Osteocyte (in vitro differentiated cells): ENCODE measurements around the gene ACSF3. TPM values are rescaled to one million over a fixed set of nuclear protein-coding genes. Genes with fewer than 3 reads are reported as not detected.

Source experiments
- DNase-seq: peaks from one replicate; pipeline ENCODE4 v3.0.0; 2021; ENCODE audit warnings: mixed read lengths; ENCODE audit not compliant: unreplicated experiment; ENCODE audit errors: extremely low spot score
- H3K27ac Mint-ChIP-seq: one replicate; pipeline ENCODE4 v1.8.0; 2021; ENCODE audit warnings: mild to moderate bottlenecking, mixed read lengths; ENCODE audit not compliant: unreplicated experiment
- H3K27me3 Mint-ChIP-seq: one replicate; pipeline ENCODE4 v1.8.0; 2021; ENCODE audit warnings: mixed read lengths; ENCODE audit not compliant: unreplicated experiment
- H3K36me3 Mint-ChIP-seq: one replicate; pipeline ENCODE4 v1.8.0; 2021; ENCODE audit warnings: mixed read lengths; ENCODE audit not compliant: unreplicated experiment
- H3K4me1 Mint-ChIP-seq: one replicate; pipeline ENCODE4 v1.8.0; 2021; ENCODE audit warnings: mixed read lengths; ENCODE audit not compliant: unreplicated experiment
- H3K4me3 Mint-ChIP-seq: one replicate; pipeline ENCODE4 v1.8.0; 2021; ENCODE audit warnings: mild to moderate bottlenecking, moderate library complexity, mixed read lengths; ENCODE audit not compliant: unreplicated experiment
- H3K9me3 Mint-ChIP-seq: one replicate; pipeline ENCODE4 v1.8.0; 2021; ENCODE audit warnings: mixed read lengths; ENCODE audit not compliant: unreplicated experiment
- CTCF ChIP-seq: fragments of 200-600 bp; sonication (generic); IDR thresholded peaks from 2 replicates; pipeline ENCODE4 v1.5.0; 2021; ENCODE audit warnings: antibody characterized with exemption, mild to moderate bottlenecking, moderate library complexity
- total RNA-seq: library from RNA; stranded (reverse); gene quantifications from 2 replicates; pipeline ENCODE4 v1.2.1, GENCODE V29; 2021

The ACSF3 gene
- total RNA-seq, 1 donor from 2014 or later, result 33.5 TPM

DNA sequence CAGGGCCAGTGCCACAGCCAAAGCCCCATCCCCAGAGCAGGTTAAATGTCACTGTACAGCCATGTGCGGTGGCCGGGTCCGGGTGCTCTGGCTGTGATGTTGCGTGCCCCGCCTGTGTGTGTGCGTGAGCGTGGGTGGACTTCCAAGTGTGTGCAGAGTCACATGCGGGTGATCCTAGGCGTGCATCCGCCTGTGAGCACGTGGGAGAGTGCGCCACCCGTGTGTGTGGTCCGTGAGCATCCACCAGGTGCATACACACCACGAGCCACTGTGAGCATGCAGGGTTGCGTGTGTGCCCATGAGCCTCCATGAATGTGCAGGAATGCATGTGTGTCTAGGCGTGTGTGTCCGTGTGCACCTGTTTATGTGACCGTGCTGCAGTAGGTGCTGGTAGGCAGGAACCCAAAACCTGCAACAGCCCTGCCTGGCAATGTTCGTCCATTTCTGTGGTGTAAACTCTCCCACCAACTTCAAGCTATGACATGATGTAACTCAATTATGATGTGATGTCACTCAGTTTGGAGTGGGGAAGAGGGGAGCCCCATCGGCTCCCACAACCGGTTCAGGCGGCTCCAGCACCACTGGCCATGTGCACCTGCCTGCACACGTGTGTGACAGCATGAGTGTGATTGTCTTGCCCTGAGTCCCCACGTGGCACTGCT is 37.6 kb upstream of the ACSF3 start:
- H3K27ac Mint-ChIP-seq, result no peak overlapping the region
- no peaks in the 10 kb centered on the region for H3K9me3 Mint-ChIP-seq
- peaks cover 11% of the 10 kb centered on the region for H3K27me3 Mint-ChIP-seq
- H3K4me1 Mint-ChIP-seq, result no peaks in the 10 kb centered on the region
- no peak for TF ChIP-seq CTCF
- H3K4me3 Mint-ChIP-seq, result no peak overlapping the region
- no peaks in the 10 kb centered on the region for H3K36me3 Mint-ChIP-seq
- DNase-seq, result no peak

GRCh38 chr16:89056592-89056991 is 37.1 kb upstream of the ACSF3 start:
- Mint-ChIP-seq H3K36me3 (no peaks in the 10 kb centered on the region), H3K27me3 (peaks cover 15% of the 10 kb centered on the region), H3K4me3 (no peak overlapping the region), H3K9me3 (no peaks in the 10 kb centered on the region), H3K4me1 (no peaks in the 10 kb centered on the region), H3K27ac (no peak overlapping the region)
- DNase-seq, result no peak
- TF ChIP-seq CTCF, result no peak

DNA sequence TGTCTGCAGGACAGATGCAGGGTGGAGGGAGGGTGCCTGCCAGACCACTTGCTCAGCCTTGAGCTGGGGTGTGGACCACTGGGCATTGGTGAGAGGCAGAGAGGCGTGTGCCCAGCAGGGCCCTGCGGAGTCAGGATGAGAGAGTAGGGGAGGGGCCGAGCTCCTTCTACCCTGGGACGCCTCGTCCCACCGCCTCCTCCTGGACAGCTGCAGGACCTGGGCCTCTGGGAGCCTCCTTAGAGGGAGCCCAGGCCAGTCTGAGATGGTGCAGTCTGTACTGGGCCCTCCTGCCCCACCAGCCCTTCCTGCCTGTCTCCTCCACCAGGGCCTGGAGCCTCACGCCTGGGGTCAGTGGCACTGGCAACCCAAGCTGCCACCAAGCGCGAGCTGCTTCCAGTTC is 35.9 kb upstream of the ACSF3 start:
- H3K4me1 Mint-ChIP-seq, result no peaks in the 10 kb centered on the region
- H3K27ac Mint-ChIP-seq, result no peak overlapping the region
- H3K36me3 Mint-ChIP-seq, result no peaks in the 10 kb centered on the region
- H3K27me3 Mint-ChIP-seq, result peaks cover 15% of the 10 kb centered on the region
- no peak overlapping the region for H3K4me3 Mint-ChIP-seq
- no peak for TF ChIP-seq CTCF
- no peaks in the 10 kb centered on the region for H3K9me3 Mint-ChIP-seq
- DNase-seq, result no peak

DNA sequence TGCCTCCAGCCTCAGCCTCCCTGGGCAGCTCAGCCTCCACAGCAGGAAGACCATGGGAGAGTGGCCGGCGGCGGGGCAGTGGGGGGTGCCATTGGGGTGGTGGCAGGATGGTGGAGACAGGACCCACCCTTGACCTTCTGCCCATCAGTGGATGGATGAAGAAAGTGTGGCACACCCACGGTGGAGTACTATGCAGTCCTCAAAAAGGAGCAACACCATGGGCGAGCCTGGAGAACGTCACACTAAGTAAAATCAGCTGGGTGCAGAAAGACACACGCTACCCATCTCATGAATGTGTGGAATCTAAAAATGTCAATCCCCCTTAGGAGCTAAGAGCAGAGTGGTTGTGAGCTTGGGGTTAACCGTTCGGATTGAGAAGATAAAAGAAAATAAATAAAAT is 34.8 kb upstream of the ACSF3 start:
- no peak for TF ChIP-seq CTCF
- no peak overlapping the region for H3K4me3 Mint-ChIP-seq
- peaks cover 15% of the 10 kb centered on the region for H3K27me3 Mint-ChIP-seq
- no peak overlapping the region for H3K27ac Mint-ChIP-seq
- no peaks in the 10 kb centered on the region for H3K36me3 Mint-ChIP-seq
- DNase-seq, result no peak
- H3K9me3 Mint-ChIP-seq, result no peaks in the 10 kb centered on the region
- H3K4me1 Mint-ChIP-seq, result no peaks in the 10 kb centered on the region

DNA sequence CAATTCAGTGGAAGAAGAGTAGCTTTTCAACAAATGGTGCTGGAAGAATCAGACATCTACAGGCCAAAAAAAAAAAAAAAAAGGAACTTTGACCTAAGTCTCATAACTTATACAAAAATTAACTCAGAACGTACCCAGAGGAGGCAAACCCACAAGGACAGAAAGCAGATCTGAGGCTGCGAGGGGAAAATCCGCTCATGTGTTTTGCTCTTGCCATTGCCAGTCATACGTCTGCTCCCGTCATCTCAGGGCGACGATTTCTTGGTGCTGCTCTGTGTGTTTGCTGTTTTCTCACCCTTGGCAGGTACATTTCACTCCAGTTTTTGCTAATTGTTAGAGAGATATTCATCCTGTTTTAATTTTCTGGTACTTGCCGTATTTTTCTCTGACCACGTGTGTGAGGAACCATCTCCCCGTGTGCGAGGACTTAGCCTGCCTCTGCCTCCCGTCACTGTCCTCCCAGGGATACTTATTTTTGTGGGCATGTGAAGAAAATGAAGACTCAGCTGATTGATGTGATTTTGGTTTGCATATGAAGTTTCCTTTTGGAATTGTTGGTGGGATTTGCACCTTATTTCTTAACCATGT is 33.4 kb upstream of the ACSF3 start:
- no peaks in the 10 kb centered on the region for H3K4me1 Mint-ChIP-seq
- DNase-seq, result no peak
- no peak overlapping the region for H3K4me3 Mint-ChIP-seq
- peaks cover 15% of the 10 kb centered on the region for H3K27me3 Mint-ChIP-seq
- H3K27ac Mint-ChIP-seq, result no peak overlapping the region
- no peaks in the 10 kb centered on the region for H3K36me3 Mint-ChIP-seq
- no peaks in the 10 kb centered on the region for H3K9me3 Mint-ChIP-seq
- no peak for TF ChIP-seq CTCF
